ENCODE data around the gene MPPED1.

- no peak for TF ChIP-seq EZH2 (IDR thresholded peaks at IDR 0.05)
- no peak for TF ChIP-seq POLR2AphosphoS5 (IDR thresholded peaks at IDR 0.05; ENCODE audit: borderline replicate concordance, low read depth, low read length)
These were observed 24.0 kb upstream of the MPPED1 start for GRCh38 chr22:43387815-43388214.
